Adipocyte (in vitro differentiated cells): Measurements from ENCODE around the gene EFNA4.

ENCODE experiments used
- DNase-seq: peaks from one replicate; pipeline ENCODE4 v3.0.0-alpha.2; 2015; ENCODE audit warnings: low read depth
- H3K27me3 ChIP-seq: replicated peaks from 2 replicates; pipeline ENCODE4 v1.7.0; 2013; ENCODE audit warnings: mild to moderate bottlenecking, low read length, moderate library complexity; ENCODE audit not compliant: control insufficient read depth, insufficient read depth
- H3K36me3 ChIP-seq: 2 replicates; pipeline ENCODE4 v1.7.0; 2013; ENCODE audit warnings: low read length, mild to moderate bottlenecking, moderate library complexity; ENCODE audit not compliant: control insufficient read depth, insufficient read depth, severe bottlenecking
- H3K4me1 ChIP-seq: 2 replicates; pipeline ENCODE4 v1.7.0; 2013; ENCODE audit warnings: mild to moderate bottlenecking, low read length, moderate library complexity; ENCODE audit not compliant: control insufficient read depth, insufficient read depth
- H3K4me3 ChIP-seq: 2 replicates; pipeline ENCODE4 v1.7.0; 2013; ENCODE audit warnings: mild to moderate bottlenecking, low read length, moderate library complexity
- H3K9ac ChIP-seq: 2 replicates; pipeline ENCODE4 v1.7.0; 2013; ENCODE audit warnings: mild to moderate bottlenecking, low read length, moderate library complexity
- H3K9me3 ChIP-seq: 2 replicates; pipeline ENCODE4 v1.7.0; 2013; ENCODE audit warnings: mild to moderate bottlenecking, low read length, moderate library complexity; ENCODE audit not compliant: control insufficient read depth

Gene EFNA4, protein sequence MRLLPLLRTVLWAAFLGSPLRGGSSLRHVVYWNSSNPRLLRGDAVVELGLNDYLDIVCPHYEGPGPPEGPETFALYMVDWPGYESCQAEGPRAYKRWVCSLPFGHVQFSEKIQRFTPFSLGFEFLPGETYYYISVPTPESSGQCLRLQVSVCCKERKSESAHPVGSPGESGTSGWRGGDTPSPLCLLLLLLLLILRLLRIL

DNA sequence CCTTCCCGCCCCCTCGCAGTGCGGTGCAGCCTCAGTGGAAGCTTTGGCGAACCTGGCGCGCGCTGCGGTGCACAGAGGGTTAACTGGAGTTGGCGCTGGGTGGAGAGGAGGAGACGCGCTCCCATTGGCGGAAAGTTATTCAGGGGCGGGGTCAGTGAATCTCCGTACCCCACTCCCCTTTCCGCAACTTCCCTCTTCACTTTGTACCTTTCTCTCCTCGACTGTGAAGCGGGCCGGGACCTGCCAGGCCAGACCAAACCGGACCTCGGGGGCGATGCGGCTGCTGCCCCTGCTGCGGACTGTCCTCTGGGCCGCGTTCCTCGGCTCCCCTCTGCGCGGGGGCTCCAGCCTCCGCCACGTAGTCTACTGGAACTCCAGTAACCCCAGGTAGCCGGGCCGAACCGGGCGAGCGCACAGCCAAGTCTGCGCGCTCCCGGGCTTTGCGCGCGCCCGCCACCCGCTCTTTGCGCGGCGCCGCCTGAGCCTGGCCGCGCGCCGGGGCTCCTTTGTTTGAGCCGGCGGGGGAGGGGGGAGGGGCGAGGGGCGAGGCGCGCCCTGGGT lies at the start of gene EFNA4:
TSS of gene EFNA4 (plus strand) at position 191 of the 561 bp plus-strand sequence. CDS start at position 275, 84 bp downstream.
- peak; percentile 94 for DNase-seq
- H3K4me1 ChIP-seq: peaks cover 22% of the 10 kb centered on the region
- no peaks in the 10 kb centered on the region for H3K27me3 ChIP-seq
- H3K36me3 ChIP-seq: peaks cover 14% of the 10 kb centered on the region
- peak within 1 kb of the TSS; percentile 89 for H3K9ac ChIP-seq
- peak within 1 kb of the TSS; percentile 96 for H3K4me3 ChIP-seq
- H3K9me3 ChIP-seq: no peaks in the 10 kb centered on the region

DNA sequence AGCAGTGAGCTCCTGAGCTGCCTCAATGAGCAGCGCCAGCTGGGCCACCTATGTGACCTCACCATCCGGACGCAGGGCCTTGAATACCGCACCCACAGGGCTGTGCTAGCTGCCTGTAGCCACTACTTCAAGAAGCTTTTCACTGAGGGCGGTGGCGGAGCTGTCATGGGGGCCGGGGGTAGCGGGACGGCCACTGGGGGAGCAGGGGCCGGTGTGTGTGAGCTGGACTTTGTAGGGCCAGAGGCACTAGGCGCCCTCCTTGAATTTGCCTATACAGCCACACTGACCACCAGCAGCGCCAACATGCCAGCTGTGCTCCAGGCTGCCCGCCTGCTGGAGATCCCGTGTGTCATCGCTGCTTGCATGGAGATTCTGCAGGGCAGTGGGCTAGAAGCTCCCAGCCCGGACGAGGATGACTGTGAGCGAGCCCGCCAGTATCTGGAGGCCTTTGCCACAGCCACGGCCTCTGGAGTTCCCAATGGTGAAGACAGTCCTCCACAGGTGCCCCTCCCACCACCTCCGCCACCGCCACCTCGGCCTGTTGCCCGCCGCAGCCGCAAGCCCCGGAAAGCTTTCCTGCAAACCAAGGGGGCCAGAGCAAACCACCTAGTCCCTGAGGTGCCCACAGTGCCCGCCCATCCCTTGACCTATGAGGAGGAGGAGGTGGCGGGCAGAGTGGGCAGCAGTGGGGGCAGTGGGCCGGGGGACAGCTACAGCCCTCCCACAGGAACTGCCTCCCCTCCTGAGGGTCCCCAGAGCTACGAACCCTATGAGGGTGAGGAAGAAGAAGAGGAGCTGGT lies 48.6 kb upstream of the EFNA4 start:
- H3K36me3 ChIP-seq: peaks cover 33% of the 10 kb centered on the region
- H3K4me1 ChIP-seq: peaks cover 45% of the 10 kb centered on the region
- H3K9me3 ChIP-seq: no peaks in the 10 kb centered on the region
- no peak overlapping the region for H3K4me3 ChIP-seq
- H3K9ac ChIP-seq: no peak overlapping the region
- DNase-seq: no peak
- H3K27me3 ChIP-seq: no peaks in the 10 kb centered on the region

DNA sequence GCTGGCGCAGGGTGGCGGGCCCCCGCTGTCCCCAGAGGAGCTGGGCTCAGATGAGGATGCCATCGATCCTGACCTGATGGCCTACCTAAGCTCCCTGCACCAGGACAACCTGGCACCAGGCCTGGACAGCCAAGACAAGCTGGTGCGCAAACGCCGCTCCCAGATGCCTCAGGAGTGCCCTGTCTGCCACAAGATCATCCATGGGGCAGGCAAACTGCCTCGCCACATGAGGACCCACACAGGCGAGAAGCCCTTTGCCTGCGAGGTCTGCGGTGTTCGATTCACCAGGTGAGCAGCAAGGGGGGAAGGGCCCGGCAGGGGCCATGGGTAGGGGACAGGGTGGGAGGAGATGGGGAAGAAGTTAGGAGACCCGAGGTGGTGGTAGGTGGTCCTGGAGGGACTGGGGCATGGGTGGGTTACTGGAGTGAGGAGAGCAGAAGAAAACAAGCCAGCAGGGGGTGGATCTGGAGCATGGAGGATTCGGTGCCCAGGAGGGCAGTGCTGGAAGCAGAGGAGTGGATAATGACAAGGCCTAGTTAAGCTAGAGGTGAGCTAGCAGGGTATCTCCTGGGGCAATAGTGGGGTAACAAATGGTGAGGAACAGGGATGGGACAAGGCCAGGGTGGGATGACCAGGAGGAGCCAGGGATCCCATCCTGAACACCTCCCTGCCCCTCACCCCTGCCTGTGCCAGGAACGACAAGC lies 47.9 kb upstream of the EFNA4 start:
- Histone ChIP-seq H3K27me3 (no peaks in the 10 kb centered on the region), H3K4me3 (no peak overlapping the region), H3K9me3 (no peaks in the 10 kb centered on the region), H3K36me3 (peaks cover 33% of the 10 kb centered on the region), H3K4me1 (peaks cover 45% of the 10 kb centered on the region), H3K9ac (no peak overlapping the region)
- DNase-seq: no peak

DNA sequence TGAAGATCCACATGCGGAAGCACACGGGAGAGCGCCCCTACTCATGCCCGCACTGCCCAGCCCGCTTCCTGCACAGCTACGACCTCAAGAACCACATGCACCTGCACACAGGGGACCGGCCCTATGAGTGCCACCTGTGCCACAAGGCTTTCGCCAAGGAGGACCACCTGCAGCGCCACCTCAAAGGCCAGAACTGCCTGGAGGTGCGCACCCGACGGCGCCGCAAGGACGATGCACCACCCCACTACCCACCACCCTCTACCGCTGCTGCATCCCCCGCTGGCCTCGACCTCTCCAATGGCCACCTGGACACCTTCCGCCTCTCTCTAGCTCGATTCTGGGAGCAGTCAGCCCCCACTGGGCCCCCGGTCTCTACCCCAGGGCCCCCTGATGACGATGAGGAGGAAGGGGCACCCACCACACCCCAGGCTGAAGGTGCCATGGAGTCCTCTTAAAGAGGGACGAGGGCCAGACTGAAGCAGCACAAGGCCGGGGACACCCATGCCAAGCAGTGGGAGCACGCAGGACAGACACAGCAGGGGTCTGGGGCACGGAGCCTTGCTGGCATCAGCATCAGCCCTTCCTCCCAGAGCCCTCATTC lies 47.2 kb upstream of the EFNA4 start:
- no peak overlapping the region for H3K4me3 ChIP-seq
- peak overlapping the region; percentile 84 for H3K9ac ChIP-seq

DNA sequence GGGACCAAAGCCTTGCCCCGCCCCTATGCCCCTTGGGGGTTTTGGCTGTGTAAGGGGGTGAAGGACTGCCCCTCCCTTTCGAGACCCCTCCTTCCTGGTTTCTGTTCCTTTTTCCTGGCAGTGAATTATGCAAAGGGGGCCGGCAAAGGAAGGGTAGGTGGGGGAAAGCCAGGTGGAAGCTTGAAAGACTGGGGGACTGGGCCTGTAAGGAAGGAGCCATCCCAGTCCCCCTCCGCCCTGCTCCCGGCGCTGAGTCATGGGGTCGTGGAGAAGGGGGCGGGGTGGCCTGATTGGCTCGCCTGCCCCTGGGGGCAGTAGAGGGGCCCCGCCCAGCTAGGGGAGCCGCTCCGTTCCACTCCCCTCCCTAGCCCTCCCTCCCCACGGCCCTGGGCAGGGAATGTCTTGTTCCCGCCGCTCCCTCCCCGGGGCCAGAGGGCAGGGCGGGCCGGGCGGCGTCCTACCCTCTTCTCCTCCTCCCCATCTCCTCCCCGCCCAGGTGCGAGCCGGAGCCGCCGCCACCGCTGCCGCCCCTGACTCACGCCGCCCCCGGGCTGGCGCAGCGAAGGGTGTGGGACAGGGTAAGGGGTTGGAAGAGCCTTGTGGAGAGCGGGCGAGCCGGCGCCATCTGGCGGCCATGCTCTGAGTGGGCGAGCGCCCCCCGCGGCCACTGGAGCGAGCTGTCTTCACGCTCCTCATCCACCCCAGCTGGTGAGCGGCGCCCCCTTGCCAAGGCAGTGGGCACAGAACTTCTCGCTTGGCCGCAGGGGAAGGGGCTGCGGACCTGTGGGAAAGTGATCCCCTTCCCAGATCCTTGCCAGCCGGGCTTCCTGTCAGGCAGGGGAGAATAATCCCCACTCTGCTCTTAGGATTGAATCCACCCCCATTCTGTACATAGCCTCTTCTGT lies 46.2 kb upstream of the EFNA4 start:
- peak overlapping the region; percentile 69 for H3K4me3 ChIP-seq
- peak; percentile 97 for DNase-seq
- peak overlapping the region; percentile 84 for H3K9ac ChIP-seq
- peaks cover 29% of the 10 kb centered on the region for H3K36me3 ChIP-seq
- H3K4me1 ChIP-seq: peaks cover 40% of the 10 kb centered on the region
- H3K9me3 ChIP-seq: no peaks in the 10 kb centered on the region
- no peaks in the 10 kb centered on the region for H3K27me3 ChIP-seq

More for the DNA sequence above, 47.2 kb upstream of the EFNA4 start:
- DNase-seq: no peak
- Histone ChIP-seq H3K36me3 (peaks cover 29% of the 10 kb centered on the region), H3K9me3 (no peaks in the 10 kb centered on the region), H3K27me3 (no peaks in the 10 kb centered on the region), H3K4me1 (peaks cover 45% of the 10 kb centered on the region)

DNA sequence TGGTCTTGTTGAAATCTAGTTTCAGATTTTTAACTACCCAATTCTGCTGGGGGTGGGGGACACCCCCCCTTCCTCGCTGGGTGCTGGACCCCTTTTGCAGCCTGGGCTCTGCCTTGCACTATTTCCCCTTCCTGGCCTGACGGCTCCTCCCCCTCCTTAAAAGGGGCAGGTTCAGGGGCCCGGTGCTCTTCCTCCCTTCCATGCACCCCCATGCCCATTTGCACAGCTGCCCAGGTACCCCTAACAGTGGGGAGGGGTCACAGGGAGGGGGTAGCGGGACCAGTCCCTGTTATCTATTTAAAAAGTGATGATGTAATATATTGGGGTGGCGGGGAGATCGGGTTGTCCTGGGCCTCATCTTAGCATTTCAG lies 45.6 kb upstream of the EFNA4 start:
- DNase-seq: no peak
- H3K4me3 ChIP-seq: peak overlapping the region; percentile 69

DNA sequence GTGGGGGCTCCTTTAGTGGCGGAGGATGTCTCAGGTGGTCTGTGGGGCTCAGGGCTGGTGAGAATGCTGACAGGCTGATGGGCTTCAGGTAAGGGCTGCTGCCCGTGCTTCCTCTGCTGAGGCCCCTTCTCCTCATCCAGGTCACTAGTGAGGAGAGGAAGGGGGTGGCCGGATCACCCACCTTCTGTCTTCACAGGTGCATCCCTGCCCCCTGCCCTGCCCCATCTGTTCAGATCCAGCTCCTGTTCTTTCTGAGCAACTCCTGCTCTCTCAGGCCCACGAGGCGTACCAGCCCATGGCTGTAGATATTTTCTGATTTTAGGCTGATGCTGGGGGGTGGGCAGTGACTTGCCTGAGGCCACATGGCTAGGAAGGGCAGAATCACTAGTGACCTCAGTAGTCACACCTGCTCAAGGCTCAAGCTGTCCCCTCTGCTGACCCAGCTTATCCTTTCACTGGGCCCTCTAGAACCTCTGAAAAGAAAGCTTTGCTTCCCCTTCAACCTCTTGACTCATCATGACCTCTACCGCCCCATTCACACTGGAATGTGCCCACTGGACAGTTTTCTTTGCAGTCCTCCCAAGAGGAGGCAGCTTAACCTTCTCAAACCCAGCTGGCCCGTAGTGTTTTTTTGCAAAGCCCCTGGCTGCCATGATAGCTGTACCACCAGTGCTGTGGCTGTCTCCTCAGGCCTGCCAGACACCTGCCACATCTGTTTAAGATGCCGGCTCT lies 44.8 kb upstream of the EFNA4 start:
- no peak overlapping the region for H3K9ac ChIP-seq
- H3K36me3 ChIP-seq: peaks cover 28% of the 10 kb centered on the region
- H3K4me1 ChIP-seq: peaks cover 29% of the 10 kb centered on the region
- H3K27me3 ChIP-seq: no peaks in the 10 kb centered on the region
- no peaks in the 10 kb centered on the region for H3K9me3 ChIP-seq
- no peak overlapping the region for H3K4me3 ChIP-seq
- DNase-seq: no peak

More for the DNA sequence above, 45.6 kb upstream of the EFNA4 start:
- H3K9me3 ChIP-seq: no peaks in the 10 kb centered on the region
- no peaks in the 10 kb centered on the region for H3K27me3 ChIP-seq
- H3K9ac ChIP-seq: peak overlapping the region; percentile 84
- H3K4me1 ChIP-seq: peaks cover 34% of the 10 kb centered on the region
- peaks cover 29% of the 10 kb centered on the region for H3K36me3 ChIP-seq

DNA sequence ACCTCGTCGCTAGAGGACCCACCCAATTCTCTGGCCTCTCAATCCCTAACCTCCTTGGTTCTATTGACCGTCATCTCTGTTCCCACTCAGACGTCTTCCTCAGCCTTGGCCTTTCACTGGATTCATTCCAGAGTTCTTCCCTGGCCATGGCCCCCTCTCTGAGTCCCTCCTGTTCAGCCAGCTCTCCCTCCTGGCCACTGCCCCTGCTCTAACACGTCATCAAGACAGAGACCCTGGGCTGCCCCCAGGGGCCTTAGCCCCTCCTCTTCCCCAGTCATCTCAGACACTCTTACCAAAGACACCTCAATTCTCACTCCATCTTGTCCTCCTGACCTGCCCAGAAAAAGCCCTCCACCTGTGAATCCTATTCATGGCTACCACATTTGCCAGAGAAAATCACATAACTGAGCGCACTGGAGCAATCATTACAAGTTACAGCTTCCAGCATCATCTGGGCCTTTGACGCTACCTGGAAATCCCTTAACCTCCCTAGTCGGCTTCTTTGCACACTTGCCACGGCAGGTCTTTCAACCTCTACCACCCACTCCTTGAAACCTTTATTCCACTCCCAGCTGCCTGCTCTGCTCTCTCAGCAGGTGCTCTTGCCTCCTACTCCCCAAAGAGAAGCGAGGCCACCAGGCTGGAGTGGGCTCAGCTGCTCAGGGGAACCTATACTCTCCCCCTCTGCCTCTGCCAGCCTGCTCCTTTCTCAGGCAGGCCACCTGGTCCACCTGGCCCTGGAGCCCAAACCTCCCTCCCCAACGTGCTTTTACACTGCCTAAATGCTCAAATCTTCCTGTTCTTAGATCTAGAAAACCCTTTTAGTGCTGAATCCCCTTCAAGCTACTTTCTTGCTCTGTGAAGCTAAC lies 43.9 kb upstream of the EFNA4 start:
- DNase-seq: no peak
- H3K9ac ChIP-seq: no peak overlapping the region
- no peaks in the 10 kb centered on the region for H3K9me3 ChIP-seq
- no peak overlapping the region for H3K4me3 ChIP-seq
- H3K27me3 ChIP-seq: no peaks in the 10 kb centered on the region
- H3K36me3 ChIP-seq: peaks cover 20% of the 10 kb centered on the region
- H3K4me1 ChIP-seq: peaks cover 29% of the 10 kb centered on the region

DNA sequence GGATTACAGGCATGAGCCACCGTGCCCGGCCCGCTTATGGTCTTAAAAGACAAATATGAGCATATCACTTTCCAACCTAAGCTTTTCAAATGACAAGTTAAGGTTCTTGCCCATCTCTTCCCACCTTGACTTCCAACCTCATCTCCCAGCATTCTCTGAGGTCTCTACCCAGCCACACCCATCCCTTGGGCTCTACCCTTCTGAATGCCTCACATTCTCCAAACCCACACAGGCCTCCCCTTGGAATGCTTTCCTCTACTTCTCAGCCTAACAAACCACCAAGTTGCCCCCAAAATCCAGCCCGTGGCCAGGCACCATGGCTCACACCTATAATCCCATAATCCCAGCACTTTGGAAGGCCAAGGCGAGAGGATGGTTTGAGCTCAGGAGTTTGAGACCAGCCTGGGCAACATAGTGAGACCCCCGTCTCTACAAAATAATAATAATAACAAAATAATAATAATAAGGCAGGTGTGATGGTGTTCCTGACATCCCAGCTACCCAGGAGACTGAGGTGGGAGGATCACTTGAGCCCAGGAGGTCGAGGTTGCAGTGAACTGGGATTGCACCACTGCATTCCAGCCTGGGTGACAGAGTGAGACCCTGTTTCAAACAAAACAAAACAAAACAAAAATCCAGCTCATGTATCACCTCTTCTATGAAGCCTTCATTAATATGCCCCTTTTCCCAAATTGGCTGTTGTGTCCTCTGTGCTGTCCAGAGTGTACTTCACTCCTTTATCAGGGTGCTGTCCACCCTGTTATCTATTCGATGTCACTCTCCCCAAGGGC lies 41.2 kb upstream of the EFNA4 start:
- H3K9ac ChIP-seq: no peak overlapping the region
- peaks cover 23% of the 10 kb centered on the region for H3K4me1 ChIP-seq
- no peaks in the 10 kb centered on the region for H3K36me3 ChIP-seq
- H3K4me3 ChIP-seq: no peak overlapping the region
- no peaks in the 10 kb centered on the region for H3K9me3 ChIP-seq
- no peak for DNase-seq
- no peaks in the 10 kb centered on the region for H3K27me3 ChIP-seq
